ENCODE data around the gene RNF26. TPM values are rescaled to one million over a fixed set of nuclear protein-coding genes. Genes with fewer than 3 reads are reported as not detected.

The RNF26 gene
- total RNA-seq, 1 donor from 2014 or later, result 2.6 TPM

DNA sequence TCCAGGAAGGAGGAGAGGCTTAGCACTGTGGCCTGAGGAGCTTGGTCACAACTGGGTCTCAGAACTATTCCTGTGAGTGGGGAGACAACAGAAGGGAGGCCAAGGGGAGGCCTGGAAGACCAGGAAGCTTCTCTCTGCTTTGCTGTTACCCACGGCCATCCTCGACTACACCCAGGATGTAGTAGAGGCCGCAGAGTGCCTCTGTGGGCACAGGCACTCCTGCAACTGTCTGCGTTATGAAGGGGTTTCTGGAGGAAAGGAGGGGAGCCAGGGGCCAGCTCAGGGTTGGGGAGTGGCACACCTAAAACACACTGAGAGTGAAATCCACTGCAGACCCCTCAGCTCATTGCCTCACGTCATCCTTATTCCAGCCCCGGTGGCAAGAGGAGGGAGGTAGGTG is 16.0 kb downstream of the RNF26 start:
- DNase-seq (ENCODE audit: low read depth), result no peak

DNA sequence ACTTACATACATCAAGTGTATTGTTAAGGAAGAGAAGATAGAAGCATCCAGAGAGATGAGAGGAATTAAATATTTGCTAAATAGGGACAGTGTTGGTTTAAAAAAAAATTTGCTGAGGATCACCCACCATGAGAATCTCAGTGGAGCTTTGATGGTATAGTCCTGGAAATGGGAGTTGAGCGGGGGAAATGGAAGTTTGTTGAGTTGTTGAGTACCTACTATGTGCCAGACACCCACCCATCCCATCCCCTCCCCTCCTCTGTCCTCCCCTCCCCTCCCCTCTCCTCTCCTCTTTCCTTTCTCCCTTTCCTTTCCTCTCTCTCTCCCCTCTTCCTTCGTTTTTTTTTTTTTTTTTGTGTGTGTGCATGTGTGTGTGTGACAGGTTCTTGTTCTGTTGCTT is 16.9 kb downstream of the RNF26 start:
- no peak for DNase-seq (ENCODE audit: low read depth)

DNA sequence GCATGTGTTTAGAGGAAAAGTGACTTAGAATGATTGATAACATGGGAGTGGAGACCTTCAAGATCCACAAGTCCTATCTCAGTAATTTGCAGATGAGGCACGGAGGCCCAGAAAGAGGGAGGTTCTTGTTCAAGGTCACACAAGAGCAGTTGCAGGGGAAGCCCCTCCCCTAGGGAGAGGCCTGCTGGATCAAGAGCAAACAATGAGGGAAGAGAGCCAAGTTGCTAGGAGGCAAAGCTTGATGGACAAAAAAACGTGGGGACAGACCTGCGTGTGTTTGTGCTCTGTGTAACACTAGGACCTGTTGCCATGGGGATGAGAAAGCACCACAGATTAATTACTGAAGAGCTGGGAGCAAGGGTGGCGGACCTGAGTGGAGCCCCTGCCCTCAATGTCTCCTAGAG is 18.5 kb downstream of the RNF26 start:
- peak; percentile 41 for DNase-seq (ENCODE audit: low read depth)

DNA sequence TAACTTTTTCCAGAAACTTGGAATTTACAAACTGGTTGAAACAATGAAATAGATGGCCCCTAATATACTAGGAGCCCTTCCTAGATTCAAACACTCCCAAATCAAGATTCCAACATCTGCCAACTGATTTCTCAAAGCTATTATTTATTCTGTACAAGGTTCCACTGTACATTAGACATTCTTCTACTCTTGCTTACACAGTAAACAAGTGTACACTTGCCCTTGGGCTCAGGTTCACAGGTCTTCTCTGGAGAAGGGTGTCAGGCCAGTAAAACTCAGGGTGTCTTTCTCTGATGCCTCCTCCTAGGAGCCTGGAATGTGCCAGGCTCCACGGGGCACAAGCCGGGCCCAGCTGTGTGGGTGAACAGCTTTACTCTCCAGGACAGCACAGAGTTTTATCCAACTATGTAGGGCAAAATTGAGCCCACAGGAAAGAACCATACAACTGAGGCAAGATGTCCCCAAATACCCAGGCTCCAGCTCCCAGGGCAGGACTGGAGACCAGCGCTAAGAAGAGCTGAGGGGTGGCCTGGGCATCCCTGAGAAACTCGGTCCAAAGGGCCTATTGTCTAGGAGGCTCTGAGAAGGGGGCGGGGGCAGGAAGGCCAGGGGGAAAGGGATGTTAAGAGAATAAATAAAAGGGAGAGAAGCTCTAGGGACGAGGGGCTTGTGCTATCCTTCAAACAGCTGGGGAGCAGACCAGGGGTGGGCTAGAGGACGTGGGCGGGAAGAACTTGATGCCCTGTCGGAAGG is 20.9 kb downstream of the RNF26 start:
- no peak for DNase-seq (ENCODE audit: low read depth)

DNA sequence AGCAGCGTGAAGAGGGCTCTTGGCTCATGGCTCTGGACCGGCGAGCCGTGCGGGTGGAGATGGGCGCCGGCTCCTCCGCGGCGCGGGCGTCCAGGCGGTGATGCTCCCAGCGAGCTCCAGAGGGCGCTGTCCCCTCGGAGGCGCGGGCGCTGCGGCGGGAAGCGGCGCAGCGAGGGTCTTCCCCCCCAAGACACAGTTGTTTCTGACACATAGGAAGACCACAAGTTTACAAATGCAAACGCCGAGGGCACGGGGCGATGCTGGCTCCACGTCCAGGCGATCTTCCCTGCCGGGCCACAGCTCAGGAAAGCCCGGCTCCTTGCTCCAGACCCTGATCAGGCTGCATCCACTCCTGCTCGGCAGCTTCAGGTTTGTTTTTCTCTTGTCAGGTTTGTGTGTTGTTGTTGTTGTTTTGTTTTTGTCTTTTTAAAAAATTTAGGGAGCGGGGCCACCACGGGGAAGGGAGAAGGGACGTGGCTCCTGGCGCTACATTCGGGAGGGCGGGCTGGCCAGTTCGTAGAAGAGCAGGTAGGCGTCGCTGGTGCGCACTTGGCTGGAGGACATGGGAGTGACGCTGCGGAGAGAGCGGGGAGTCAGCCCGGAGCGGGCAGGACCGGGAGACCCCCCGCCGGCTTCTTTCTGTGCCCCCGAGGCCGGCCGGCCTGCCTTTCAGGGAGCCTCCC is 22.2 kb downstream of the RNF26 start:
- no peak for DNase-seq (ENCODE audit: low read depth)

DNA sequence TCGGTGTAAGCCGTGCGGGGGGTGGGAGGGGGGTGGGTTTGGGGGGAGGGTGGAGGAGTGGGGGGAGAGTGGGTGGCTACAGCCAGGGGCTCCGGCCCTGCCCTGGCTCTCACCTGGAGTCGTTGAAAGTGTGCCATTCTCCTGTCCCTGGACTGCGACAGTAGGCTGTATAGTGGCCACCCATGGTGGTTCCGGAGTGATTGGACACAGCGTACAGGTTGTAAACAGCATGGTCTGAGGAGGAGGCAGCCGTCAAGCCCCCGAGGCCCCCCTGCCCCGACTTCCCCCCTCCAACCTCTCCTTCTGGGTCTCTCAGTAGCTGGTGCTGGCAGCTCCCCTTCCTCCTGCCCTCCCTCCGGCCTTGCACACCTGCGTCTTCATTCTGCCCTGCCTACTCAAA is 22.7 kb downstream of the RNF26 start:
- DNase-seq (ENCODE audit: low read depth), result no peak

DNA sequence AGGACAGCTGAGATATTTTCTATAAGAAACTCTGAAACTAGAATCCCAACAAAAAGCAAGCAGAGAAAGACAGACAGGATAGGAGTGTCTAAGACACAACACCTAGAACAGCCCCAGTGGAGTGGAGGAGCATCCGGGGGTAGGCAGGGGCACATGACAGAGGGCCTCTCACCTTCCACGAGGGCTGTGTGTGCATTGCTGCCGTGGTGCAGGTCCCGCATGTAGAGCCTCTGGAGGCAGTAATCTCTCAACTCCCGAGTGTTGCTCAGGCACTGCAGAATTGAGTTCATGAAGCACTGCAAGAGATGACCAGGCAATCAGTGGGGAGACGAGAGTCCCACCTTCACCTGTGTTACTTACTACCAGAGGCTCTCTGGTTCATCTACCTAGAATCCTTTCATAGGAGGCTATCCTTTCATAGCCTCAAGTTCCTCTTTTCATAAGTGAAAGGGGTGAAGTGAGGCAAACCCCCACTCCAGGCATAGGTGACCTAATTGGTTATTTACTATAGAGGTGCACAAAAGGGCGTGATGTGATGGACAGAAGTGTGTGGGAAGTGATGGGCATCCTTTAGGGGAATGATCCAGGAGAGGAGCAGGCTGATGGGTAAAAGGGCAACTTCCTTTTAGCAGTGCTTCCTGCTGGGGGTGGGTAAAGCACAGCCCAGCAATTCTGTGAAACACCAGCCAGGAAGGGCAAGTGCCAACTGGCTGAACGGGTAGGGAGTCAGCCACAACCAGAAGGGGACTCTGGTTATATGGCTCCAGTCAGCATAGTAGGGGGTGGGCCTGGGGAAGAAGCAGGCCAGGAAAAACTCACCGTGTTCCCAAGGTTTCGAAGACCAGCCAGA is 25.3 kb downstream of the RNF26 start:
- no peak for DNase-seq (ENCODE audit: low read depth)

DNA sequence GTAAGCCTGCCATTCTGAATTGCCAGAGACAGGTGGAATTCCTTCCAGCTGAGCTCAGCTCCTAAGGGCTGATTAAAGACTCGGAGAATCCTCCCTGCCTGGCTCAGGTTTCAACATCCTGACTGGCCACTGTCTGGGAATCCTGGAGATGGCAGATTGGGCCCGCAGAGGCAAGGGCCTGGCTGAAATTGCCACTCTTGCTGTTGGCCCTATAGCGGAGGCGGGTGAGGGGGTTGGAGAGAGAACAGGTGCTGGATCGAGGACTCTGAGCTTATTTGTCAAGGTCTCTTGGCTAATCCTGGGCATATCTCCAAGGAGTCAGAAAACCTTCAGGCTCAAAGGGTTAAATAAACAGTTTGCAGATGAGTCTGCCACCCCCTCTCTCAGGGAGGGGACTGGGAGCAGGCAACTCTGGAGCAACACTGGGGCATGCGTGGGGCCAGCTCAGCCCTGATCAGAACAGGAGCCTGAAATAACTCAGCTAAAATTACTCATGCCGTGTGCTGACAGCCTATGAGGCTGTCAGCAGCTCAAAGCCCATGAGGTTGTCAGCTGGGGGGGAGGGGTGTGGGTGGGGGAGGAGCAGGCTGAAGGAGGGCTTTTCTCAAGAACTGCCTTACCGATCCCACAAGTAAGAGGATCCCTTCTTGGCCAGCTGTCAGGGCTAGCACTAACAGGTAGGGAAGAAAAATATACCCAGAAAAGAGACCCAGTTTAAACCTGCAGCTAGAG is 26.9 kb downstream of the RNF26 start:
- DNase-seq (ENCODE audit: low read depth), result peak; percentile 98

DNA sequence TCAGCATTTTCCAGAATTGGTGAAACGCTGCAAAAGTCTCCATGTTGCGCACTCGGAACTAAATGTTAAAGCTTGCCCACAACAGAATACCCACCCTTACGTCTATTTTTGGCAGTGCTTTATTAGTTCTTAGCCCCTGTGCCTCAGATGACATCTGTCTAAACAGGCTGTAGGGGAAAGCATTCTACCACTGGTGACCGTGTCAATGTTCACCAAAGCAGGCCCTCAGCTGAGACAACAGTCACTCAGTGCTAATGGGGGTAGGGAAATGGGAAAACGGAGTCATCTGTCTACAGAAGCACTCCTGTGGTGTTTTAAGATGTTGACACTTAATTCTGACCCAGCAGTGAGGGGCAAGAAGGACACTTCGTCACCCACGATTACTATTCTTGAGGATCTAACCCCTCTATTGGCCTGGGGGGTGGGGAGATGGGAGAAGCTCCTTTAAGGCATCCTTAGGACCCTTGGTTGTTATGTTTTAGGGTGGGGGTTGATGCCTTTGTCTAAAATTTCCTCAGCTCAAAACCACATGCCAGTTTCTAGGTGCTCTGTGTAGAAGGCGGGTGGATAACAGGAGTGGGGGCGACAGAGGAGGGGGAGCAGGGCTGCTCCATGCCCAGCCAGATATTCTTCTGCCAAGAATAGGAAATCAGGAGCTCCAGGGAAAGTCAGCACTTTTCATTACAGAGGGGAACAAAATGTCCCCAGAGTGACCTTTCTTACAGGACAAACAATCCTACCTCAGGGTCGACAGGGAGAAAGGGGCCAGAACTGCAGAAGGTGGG is 27.8 kb downstream of the RNF26 start:
- peak; percentile 82 for DNase-seq (ENCODE audit: low read depth)

DNA sequence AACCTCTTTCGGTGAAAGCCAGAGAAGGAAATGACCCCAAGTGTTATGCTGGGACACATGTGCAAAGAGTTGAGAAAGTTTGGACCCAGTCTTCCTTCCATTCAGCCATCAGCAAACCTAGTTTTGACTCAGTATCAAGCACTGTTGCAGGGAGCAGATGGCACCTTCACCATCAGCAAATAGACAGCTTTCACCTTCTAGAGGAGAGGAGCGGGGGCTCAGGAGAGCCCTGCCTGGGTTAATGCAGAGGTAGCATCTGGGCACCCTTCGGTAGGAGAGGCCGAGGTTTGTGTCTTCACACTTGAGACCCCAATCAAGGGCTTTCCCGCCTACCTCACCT is 28.4 kb downstream of the RNF26 start:
- no peak for DNase-seq (ENCODE audit: low read depth)

DNA sequence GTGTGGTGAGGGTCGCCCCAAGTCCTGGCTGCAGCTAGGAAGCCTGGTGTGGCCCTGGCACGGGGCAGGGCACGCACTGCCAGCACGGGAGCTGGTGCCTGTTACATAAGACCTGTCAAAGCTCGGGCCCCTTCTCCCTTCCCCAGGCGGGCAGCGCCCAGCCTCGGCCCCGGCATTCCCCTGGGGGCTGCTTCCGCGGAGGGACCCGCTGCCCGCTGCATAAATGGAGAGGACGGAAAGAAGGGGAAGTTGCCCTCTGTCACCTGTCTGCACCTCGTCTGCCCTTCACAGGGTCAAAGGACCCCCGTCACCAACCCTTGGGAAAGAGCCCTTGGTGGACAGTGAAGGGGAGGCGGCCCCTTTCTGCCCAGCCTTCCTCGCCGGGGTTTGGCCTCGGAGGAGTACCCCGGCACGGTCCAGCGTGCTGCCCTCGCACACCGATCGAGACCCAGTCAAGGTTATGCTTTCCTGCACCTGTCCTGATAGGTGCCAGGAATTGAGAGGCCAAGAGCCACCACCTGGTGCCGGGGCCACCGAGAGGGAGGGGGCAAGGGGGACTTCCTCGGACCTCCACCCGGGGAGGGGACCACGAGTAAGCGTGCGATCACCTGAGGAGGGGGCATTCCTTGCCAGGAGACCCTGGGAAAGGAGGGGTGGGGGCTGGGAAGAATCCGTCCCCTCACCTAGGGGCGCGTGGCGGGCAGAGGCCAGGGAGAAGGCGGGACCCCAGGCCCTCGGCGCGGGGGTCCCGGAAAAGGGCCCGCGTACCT is 28.9 kb downstream of the RNF26 start:
- no peak for DNase-seq (ENCODE audit: low read depth)

DNA sequence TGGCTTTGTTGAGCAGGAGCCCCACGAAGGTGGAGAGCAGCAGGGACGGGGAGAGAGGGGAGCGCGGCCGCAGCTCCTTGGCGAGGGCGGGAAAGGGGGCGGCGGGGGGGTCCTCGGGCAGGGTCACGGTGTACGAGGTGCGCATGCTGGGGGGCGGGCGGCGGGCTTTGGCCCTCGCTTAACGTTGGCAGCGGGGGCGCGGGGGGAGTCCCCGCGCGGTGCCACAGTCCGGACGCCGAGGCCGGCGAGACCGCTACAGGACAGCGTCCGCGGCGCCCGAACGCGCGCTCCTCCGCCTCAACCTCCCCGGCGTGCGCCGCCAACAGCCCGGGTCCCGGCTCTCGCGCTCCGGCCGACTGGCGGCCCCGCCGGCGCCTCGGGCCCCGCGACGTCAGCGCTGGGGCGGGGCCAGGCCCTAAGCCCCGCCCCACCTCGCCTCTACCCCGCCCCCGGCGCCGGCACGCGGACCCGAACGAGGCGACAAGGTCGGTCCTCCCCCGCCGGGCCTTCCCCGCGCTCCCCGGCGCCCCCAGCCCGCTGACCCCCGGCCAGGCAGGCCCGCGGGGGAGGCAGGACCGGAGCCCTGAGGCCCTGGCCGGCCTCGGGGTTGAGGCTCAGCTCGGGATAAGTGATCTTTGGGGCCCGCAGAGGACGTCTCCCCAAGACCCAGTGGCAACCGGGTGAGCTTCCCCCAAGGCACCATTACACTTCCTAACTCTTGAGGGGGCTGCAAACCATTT is 29.7 kb downstream of the RNF26 start:
- peak; percentile 65 for DNase-seq (ENCODE audit: low read depth)

DNA sequence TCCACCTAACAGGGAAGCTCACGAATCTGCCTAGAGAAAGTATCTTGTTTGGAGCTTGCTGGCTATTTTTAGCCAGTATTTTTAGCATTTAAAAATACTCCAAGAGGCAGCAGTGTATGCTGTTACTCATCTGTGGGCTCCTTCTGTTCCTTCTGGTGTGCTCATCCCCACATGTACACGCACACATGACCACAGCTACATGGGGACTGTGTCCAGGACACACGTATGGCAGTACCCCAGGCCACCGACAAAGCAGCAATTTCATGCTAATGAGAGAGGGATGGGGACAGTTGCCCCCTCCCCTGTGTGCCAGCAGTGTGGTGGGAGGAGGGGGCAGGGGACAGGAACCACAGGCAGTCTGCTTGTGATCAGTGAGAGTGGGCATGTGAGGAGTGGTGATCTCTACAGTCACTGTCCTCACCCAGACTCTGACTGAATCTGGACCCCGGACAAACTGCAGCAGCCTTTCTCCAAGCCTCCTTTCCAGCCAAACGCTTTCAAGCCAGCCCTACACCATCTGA is 30.8 kb downstream of the RNF26 start:
- peak; percentile 87 for DNase-seq (ENCODE audit: low read depth)

DNA sequence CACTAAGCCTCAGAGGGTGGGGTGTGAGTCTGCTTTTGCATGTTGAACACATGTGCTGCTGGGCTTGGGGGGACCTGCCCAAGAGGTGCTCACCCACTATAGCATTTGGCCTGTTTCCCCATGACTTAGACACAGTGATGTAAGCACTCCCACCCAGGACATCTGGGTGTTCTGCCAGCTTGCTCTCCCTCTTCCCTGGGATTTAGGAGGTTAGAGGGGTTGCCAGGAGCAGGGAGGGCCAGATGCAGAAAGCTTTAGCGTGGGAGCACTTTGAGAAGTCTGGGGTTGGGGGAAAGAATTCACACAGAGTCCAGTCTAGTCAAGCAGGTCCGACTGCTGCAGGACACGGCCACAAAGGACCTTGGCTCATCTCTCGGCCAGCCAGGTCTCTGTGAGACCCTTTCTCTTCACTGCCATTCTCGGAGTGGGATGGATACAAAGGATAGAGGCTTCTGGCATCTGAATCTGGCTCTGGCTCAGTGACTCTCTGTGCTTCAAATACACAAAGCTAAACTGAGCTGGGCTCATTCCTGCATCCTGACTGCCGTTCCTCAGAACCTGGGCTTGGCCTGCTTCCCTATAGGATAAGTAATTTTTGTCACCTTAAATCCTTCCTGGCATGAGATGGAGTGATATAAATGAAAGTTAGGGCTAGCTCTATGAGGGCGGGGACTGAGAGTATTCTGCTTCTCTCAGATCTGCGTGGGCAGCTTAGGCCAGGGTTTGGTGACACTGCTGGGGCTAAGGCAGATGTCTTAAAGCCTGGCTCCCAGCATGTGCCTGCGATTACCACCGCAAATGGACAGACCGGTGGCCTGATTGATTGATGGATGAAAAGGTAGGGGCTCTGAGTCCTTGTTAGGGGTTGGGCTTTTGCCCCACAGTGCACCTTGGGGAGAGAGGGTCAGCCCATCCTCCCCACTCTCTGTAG is 32.6 kb downstream of the RNF26 start:
- DNase-seq (ENCODE audit: low read depth), result no peak

DNA sequence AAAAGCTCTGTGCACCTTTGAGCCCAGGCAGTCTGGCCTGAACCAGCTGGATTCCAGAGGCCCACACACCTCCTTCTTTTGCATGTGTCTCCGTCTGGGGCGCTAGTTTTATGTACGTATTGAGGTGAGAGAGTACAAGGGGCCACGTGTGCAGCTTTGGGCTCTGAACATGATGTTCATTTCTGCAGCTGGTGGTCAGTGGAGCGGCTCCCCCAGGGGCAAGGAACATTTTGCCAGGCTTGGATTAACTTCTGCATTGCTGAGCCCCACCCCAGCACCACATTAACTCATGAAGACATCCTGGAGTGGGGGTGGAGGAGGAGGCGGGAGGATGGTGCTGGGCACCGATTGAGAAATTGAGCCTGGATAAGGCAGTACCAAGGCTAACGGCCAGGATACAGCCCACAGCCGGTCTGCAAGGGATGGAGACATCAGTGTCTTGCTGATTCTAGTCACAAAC is 33.4 kb downstream of the RNF26 start:
- DNase-seq (ENCODE audit: low read depth), result peak; percentile 63

DNA sequence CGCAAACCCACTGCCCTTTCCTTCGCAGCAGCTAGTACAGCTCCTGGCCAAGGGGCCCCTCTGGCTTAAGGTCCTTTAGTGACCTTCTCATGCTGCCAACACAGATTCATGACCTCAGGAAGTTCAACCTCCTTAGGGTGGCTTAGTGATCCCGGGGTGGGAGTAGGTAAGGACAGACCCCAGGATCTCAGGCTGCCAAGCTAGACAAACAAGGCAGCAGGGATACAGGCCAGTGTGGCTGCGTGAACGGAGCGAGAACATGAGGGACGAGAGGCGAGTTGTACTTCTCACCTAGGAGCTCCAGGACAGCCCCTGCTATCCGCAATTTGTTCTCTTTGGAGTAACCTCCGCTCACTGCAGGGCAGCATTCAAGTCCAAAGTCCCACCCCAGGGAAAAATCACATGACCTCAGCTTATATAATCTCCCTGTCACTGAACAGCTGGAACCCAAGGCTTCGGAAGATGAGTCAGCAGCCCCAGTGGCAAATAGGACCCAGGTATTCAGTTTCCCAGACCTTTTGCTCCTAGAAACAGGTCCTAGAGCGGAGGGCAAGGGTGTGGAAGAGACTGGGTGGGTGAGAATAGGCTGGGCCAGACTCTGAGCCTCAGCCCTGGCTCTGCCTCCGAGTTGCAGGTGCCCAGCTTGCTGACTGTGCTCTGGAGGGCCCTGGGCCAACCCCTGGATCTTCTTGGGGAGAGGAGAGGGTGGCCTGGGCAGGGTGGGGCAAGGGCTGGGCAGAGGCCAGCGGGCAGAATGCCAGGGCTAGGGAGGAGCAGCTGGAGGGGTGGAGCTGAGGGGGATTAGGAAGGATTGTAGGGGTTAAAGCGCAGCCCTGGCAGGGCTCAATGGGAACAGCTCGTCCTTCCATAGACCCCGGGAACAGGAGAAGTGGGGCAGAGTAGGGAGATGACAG is 34.1 kb downstream of the RNF26 start:
- peak; percentile 89 for DNase-seq (ENCODE audit: low read depth)
